HCT116 (cell line): ENCODE results near the gene ACCSL. TPM values are rescaled to one million over a fixed set of nuclear protein-coding genes. Genes with fewer than 3 reads are reported as not detected.

Source experiments
- ATAC-seq: fragments of 200-7000 bp; cut with Tn5 transposase; 2 replicates; pipeline ENCODE4 v1.9.1; 2020; ENCODE audit warnings: mild to moderate bottlenecking, moderate library complexity
- Bru-seq: library from RNA; stranded (reverse); fragments of 400-500 nt; gene quantifications from one replicate; lab custom pipeline; 2021; lab: Mats Ljungman, UMichigan
- BruChase-seq, 2 experiments: library from RNA; stranded (reverse); fragments of 400-500 nt; gene quantifications; one replicate each; lab custom pipeline; 2021; lab: Mats Ljungman, UMichigan
- BruUV-seq: library from RNA; stranded (reverse); fragments of 400-500 nt; replicated peaks from 2 replicates; lab custom pipeline; 2021; lab: Mats Ljungman, UMichigan
- CTCF ChIA-PET: fragments of 300-600 bp; sonication (Branson Sonifier 250); formaldehyde crosslinking; loops from one replicate; lab custom pipeline; 2021; ENCODE audit warnings: antibody characterized with exemption; lab: Charles Lee
- POLR2A ChIA-PET: fragments of 300-600, 350-600 bp; sonication (Branson Sonifier 250); formaldehyde crosslinking; loops from one replicate; lab custom pipeline; 2021; ENCODE audit warnings: antibody characterized with exemption; lab: Charles Lee
- RAD21 ChIA-PET, 2 experiments: fragments of 300-600 bp; sonication (Branson Sonifier 250); formaldehyde crosslinking; loops; one replicate each; lab custom pipeline; 2023; ENCODE audit warnings: low total read pairs in 2 of 2; ENCODE audit not compliant: uncharacterized antibody in 2 of 2, unreplicated experiment in 2 of 2, low non-redundant PET in 1 of 2; lab: Charles Lee
- DNase-seq: peaks from one replicate; pipeline ENCODE4 v3.0.0-alpha.2; 2010; ENCODE audit warnings: low read depth, low spot score
- H2AFZ ChIP-seq: fragments of 200-600 bp; shearing (Covaris generic), sonication (generic); 2 replicates; pipeline ENCODE4 v1.6.1; 2017; ENCODE audit warnings: low read depth, mixed run types, mixed read lengths, antibody characterized with exemption, low read length; ENCODE audit not compliant: poor library complexity, severe bottlenecking
- H3K27ac ChIP-seq: 2 replicates; pipeline ENCODE4 v1.5.1; 2012; ENCODE audit warnings: low read depth, low read length
- H3K27me3 ChIP-seq: fragments of 200-600 bp; sonication (generic); 2 replicates; pipeline ENCODE4 v1.6.1; 2016; ENCODE audit warnings: mixed run types, low read length, mixed read lengths; ENCODE audit not compliant: insufficient read depth
- H3K36me3 ChIP-seq, 2 experiments: fragments of 200-500 bp in 1 of 2; fragments of 200-600 bp in 1 of 2; sonication (Bioruptor generic) in 1 of 2; sonication (generic) in 1 of 2; 2 replicates each; pipeline versions ENCODE4 v1.5.1 to v1.6.1; 2014 to 2016; ENCODE audit warnings: low read length in 2 of 2, inconsistent platforms in 1 of 2, mixed read lengths in 1 of 2, mixed run types in 1 of 2; ENCODE audit not compliant: insufficient read depth in 2 of 2, control insufficient read depth in 1 of 2
- H3K4me1 ChIP-seq, 2 experiments: fragments of 200-600 bp in 1 of 2; sonication (generic) in 1 of 2; 2 replicates each; pipeline versions ENCODE4 v1.5.1 to v1.6.1; 2012 to 2017; ENCODE audit warnings: low read length in 2 of 2, inconsistent platforms in 1 of 2, mild to moderate bottlenecking in 1 of 2, mixed read lengths in 1 of 2, mixed run types in 1 of 2, moderate library complexity in 1 of 2; ENCODE audit not compliant: insufficient read depth in 2 of 2, control insufficient read depth in 1 of 2
- H3K4me2 ChIP-seq: fragments of 200-600 bp; sonication (generic); 2 replicates; pipeline ENCODE4 v1.6.1; 2017; ENCODE audit warnings: mixed run types, low read length, mixed read lengths
- H3K4me3 ChIP-seq, 2 experiments: fragments of 200-600 bp in 1 of 2; sonication (generic) in 1 of 2; replicated peaks in 1 of 2; 2 replicates each; pipeline ENCODE4 v1.5.1; 2011 to 2016; ENCODE audit warnings: low read length in 2 of 2, control low read depth in 1 of 2, low read depth in 1 of 2, mild to moderate bottlenecking in 1 of 2, mixed read lengths in 1 of 2, mixed run types in 1 of 2
- H3K79me2 ChIP-seq: fragments of 200-600 bp; sonication (generic); 2 replicates; pipeline ENCODE4 v1.6.1; 2017; ENCODE audit warnings: mild to moderate bottlenecking, mixed run types, low read length, moderate library complexity, mixed read lengths; ENCODE audit not compliant: insufficient read depth
- H3K9ac ChIP-seq: fragments of 200-600 bp; sonication (generic); 2 replicates; pipeline ENCODE4 v1.6.1; 2016; ENCODE audit warnings: low read length, mixed read lengths
- H3K9me2 ChIP-seq: fragments of 200-600 bp; sonication (generic), shearing (Covaris generic); 2 replicates; pipeline ENCODE4 v1.6.1; 2017; ENCODE audit warnings: mixed run types, mild to moderate bottlenecking, moderate library complexity; ENCODE audit not compliant: insufficient read depth
- H3K9me3 ChIP-seq, 2 experiments: fragments of 200-500 bp in 1 of 2; fragments of 200-600 bp in 1 of 2; sonication (Bioruptor generic) in 1 of 2; sonication (generic) in 1 of 2; 2 replicates each; pipeline ENCODE4 v1.6.1; 2014 to 2017; ENCODE audit warnings: low read length in 2 of 2, mixed read lengths in 2 of 2, inconsistent platforms in 1 of 2, low read depth in 1 of 2, mild to moderate bottlenecking in 1 of 2, mixed run types in 1 of 2, moderate library complexity in 1 of 2; ENCODE audit not compliant: control insufficient read depth in 1 of 2, insufficient read depth in 1 of 2
- H4K20me1 ChIP-seq: fragments of 200-600 bp; sonication (generic), shearing (Covaris generic); 2 replicates; pipeline ENCODE4 v1.6.1; 2017; ENCODE audit warnings: mixed run types, mild to moderate bottlenecking, moderate library complexity; ENCODE audit not compliant: insufficient read depth
- CBX3 ChIP-seq: IDR thresholded peaks from 2 replicates; pipeline ENCODE4 v1.6.1; 2012; ENCODE audit warnings: low read depth
- CEBPB ChIP-seq: IDR thresholded peaks from 2 replicates; pipeline ENCODE4 v1.6.1; 2012; ENCODE audit warnings: low read depth
- EGR1 ChIP-seq: IDR thresholded peaks from 2 replicates; pipeline ENCODE4 v1.6.1; 2012; ENCODE audit warnings: low read depth
- ELF1 ChIP-seq: IDR thresholded peaks from 2 replicates; pipeline ENCODE4 v1.6.1; 2012; ENCODE audit warnings: low read depth, borderline replicate concordance
- EZH2 ChIP-seq: fragments of 200-600 bp; sonication (generic); IDR thresholded peaks from 2 replicates; pipeline ENCODE4 v1.6.1; 2017; ENCODE audit warnings: antibody characterized with exemption, mixed run types
- EZH2phosphoT487 ChIP-seq: fragments of 200-600 bp; IDR thresholded peaks from 2 replicates; pipeline ENCODE4 v1.6.1; 2018; ENCODE audit warnings: antibody characterized with exemption, borderline replicate concordance
- JUND ChIP-seq: IDR thresholded peaks from 2 replicates; pipeline ENCODE4 v1.6.1; 2012
- POLR2A ChIP-seq: IDR thresholded peaks from 2 replicates; pipeline ENCODE4 v1.7.0; 2011; ENCODE audit warnings: borderline replicate concordance; ENCODE audit not compliant: insufficient read depth, insufficient read length; ENCODE audit errors: extremely low read depth
- POLR2AphosphoS5 ChIP-seq: IDR thresholded peaks from 2 replicates; pipeline ENCODE4 v1.6.1; 2011; ENCODE audit warnings: mild to moderate bottlenecking, low read depth, low read length, moderate library complexity
- RAD21 ChIP-seq: IDR thresholded peaks from 2 replicates; pipeline ENCODE4 v1.6.1; 2012; ENCODE audit warnings: low read depth, mild to moderate bottlenecking
- TCF7L2 ChIP-seq: IDR thresholded peaks from 2 replicates; pipeline ENCODE4 v1.7.0; 2011; ENCODE audit warnings: borderline replicate concordance, inconsistent platforms; ENCODE audit not compliant: insufficient read depth, insufficient read length; ENCODE audit errors: extremely low read depth
- YY1 ChIP-seq: IDR thresholded peaks from 2 replicates; pipeline ENCODE4 v1.6.1; 2011; ENCODE audit warnings: low read length, low read depth, moderate library complexity, mild to moderate bottlenecking; ENCODE audit not compliant: insufficient replicate concordance; ENCODE audit errors: extremely low read depth
- ZFX ChIP-seq: fragments of 450-650 bp; IDR thresholded peaks from 2 replicates; pipeline ENCODE4 v1.6.1; 2017
- intact Hi-C: fragments of 100-400 bp; cut with micrococcal nuclease; formaldehyde crosslinking; loops from 2 replicates; pipeline ENCODE4 v1.10.0; 2022
- long read RNA-seq: library from polyadenylated mRNA; unstranded; transcript quantifications from one replicate; pipeline ENCODE4 v2.0.0, GENCODE V29; 2021; ENCODE audit not compliant: unreplicated experiment
- polyA plus RNA-seq: library from polyadenylated mRNA; unstranded; fragments of >200 nt; gene quantifications from 2 replicates; pipeline ENCODE4 v1.2.1, GENCODE V29; 2012; ENCODE audit warnings: missing spikeins
- total RNA-seq: library from RNA; stranded (reverse); gene quantifications from one replicate; pipeline ENCODE4 v1.2.1, GENCODE V29; 2021; ENCODE audit not compliant: unreplicated experiment
- TF ChIP-seq, protein P1 (sequence below), 3 experiments: fragments of 200-600 bp in 1 of 3; sonication (generic) in 1 of 3; IDR thresholded peaks in 2 of 3; conservative IDR thresholded peaks in 1 of 3; 2 replicates each; pipeline ENCODE4 v1.5.1; 2012 to 2017; ENCODE audit warnings: low read depth in 2 of 3, low read length in 2 of 3, antibody characterized with exemption in 1 of 3, borderline replicate concordance in 1 of 3, control low read depth in 1 of 3, mild to moderate bottlenecking in 1 of 3, mixed read lengths in 1 of 3, mixed run types in 1 of 3, moderate library complexity in 1 of 3; ENCODE audit not compliant: insufficient read depth in 1 of 3
- TF ChIP-seq, protein P2 (sequence below): IDR thresholded peaks from 2 replicates; pipeline ENCODE4 v1.6.1; 2012
- TF ChIP-seq, protein P3 (sequence below): IDR thresholded peaks from 2 replicates; pipeline ENCODE4 v1.6.1; 2011; ENCODE audit warnings: mild to moderate bottlenecking, low read length, moderate library complexity; ENCODE audit not compliant: insufficient replicate concordance; ENCODE audit errors: extremely low read depth

Gene ACCSL
- total RNA-seq (not detected), Bru-seq, nascent RNA (percentile 10 among the genes with signal in this experiment), BruChase-seq, experiment 1, labeled RNA remaining after a 6-hour chase (percentile 14 among the genes with signal in this experiment), BruChase-seq, experiment 2, labeled RNA remaining after a 2-hour chase (percentile 21 among the genes with signal in this experiment)
- 0.05 and 0.14 TPM in 2 replicates for polyA plus RNA-seq
- long read RNA-seq, result 0 reads

DNA sequence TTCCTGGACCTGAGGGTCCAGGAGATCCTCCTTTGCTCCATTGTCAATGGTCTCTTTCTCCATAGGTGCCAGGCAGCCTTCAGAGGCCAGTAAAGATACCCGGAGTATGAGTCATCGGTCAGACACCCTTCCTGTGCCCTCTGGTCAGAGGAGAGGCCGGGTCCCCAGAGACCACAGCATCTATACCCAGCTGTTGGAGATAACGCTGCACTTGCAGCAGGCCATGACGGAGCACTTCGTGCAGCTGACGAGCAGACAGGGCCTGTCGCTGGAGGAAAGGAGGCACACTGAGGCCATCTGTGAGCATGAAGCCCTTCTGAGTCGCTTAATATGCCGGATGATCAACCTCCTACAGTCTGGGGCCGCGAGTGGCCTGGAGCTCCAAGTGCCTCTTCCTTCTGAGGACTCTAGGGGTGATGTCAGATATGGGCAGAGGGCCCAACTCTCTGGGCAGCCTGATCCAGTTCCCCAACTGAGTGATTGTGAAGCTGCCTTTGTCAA is at the start of gene ACCSL:
Gene ACCSL, plus strand, starts transcription at position 51 of the 501 bp plus-strand sequence. Its CDS starts 56 bp downstream, at position 107.
- CTCF ChIA-PET, result no interaction called here
- H3K4me1 ChIP-seq, result peaks cover 0 to 5% of the 10 kb centered on the region in 2 experiments; a peak in 2 of 4 replicates
- H3K27ac ChIP-seq, result no peak within 1 kb of the TSS
- no peak for DNase-seq
- no peaks in the 10 kb centered on the region for H3K79me2 ChIP-seq
- intact Hi-C loops, result no loop called here
- H3K4me3 ChIP-seq, result no peak within 1 kb of the TSS
- RAD21 ChIA-PET, result no interaction called here
- no peak within 1 kb of the TSS for H3K9ac ChIP-seq
- H3K9me2 ChIP-seq, result no peaks in the 10 kb centered on the region
- POLR2A ChIA-PET, result no interaction called here
- H3K36me3 ChIP-seq, result no peaks in the 10 kb centered on the region
- no peaks in the 10 kb centered on the region for H3K9me3 ChIP-seq
- H3K4me2 ChIP-seq, result no peak within 1 kb of the TSS
- no peak within 1 kb of the TSS for H2AFZ ChIP-seq
- no peaks in the 10 kb centered on the region for H3K27me3 ChIP-seq
- TF ChIP-seq EZH2 (no peak), RAD21 (no peak), POLR2AphosphoS5 (no peak)
- H4K20me1 ChIP-seq, result no peaks in the 10 kb centered on the region
- ATAC-seq, result no peak; the same call in 1 of the 2 replicates
- BruUV-seq, result no TSS peak

DNA sequence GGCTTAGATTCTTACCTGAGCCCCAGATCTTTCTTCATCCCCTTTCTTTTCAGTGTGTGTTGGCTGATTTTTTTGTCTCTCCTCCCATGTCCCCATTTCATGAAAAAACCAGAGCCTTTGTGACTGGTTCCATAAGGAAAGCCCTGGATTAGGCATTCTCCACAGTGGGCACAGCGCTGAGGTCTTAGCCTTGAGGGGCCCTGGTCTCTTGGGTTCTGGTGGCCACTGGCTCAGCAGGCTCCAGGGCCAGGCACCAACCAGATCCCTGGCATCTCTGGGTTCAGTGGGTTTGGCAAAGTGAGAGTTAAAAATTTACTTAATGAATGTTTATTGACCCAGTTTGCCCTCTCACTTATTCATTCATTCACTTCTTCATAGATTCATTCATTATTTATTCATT is 49.5 kb upstream of the ACCSL start:
- no peak overlapping the region for H3K4me2 ChIP-seq
- no peaks in the 10 kb centered on the region for H3K9me3 ChIP-seq
- H3K4me1 ChIP-seq, result no peaks in the 10 kb centered on the region
- no peak overlapping the region for H3K4me3 ChIP-seq
- ATAC-seq, result no peak
- H3K27me3 ChIP-seq, result 0 out of 2 replicates have a peak, but pooled peaks cover 2% of the 10 kb centered on the region
- ChIA-PET RAD21 (no interaction called here), POLR2A (no interaction called here), CTCF (no interaction called here)
- H3K9ac ChIP-seq, result no peak overlapping the region
- DNase-seq, result no peak
- intact Hi-C loops, result no loop called here
- no peaks in the 10 kb centered on the region for H3K9me2 ChIP-seq
- H4K20me1 ChIP-seq, result no peaks in the 10 kb centered on the region
- H2AFZ ChIP-seq, result no peak overlapping the region
- no peaks in the 10 kb centered on the region for H3K36me3 ChIP-seq
- no TSS peak for BruUV-seq
- H3K27ac ChIP-seq, result no peak overlapping the region
- no peaks in the 10 kb centered on the region for H3K79me2 ChIP-seq
- TF ChIP-seq, protein P1, sequence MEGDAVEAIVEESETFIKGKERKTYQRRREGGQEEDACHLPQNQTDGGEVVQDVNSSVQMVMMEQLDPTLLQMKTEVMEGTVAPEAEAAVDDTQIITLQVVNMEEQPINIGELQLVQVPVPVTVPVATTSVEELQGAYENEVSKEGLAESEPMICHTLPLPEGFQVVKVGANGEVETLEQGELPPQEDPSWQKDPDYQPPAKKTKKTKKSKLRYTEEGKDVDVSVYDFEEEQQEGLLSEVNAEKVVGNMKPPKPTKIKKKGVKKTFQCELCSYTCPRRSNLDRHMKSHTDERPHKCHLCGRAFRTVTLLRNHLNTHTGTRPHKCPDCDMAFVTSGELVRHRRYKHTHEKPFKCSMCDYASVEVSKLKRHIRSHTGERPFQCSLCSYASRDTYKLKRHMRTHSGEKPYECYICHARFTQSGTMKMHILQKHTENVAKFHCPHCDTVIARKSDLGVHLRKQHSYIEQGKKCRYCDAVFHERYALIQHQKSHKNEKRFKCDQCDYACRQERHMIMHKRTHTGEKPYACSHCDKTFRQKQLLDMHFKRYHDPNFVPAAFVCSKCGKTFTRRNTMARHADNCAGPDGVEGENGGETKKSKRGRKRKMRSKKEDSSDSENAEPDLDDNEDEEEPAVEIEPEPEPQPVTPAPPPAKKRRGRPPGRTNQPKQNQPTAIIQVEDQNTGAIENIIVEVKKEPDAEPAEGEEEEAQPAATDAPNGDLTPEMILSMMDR (IDR thresholded peaks at IDR 0.05 in 2 of 3, conservative IDR thresholded peaks at IDR 0.05 in 1 of 3; ENCODE audit: borderline replicate concordance in 1 of 3, insufficient read depth in 1 of 3, low read depth in 2 of 3, low read length in 2 of 3), result no peak
- no peak for TF ChIP-seq TCF7L2
- no peak for TF ChIP-seq EZH2
- TF ChIP-seq, protein P2, sequence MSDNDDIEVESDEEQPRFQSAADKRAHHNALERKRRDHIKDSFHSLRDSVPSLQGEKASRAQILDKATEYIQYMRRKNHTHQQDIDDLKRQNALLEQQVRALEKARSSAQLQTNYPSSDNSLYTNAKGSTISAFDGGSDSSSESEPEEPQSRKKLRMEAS, result no peak
- no peak for TF ChIP-seq POLR2AphosphoS5
- no peak for TF ChIP-seq CEBPB
- no peak for TF ChIP-seq YY1
- no peak for TF ChIP-seq EGR1
- no peak for TF ChIP-seq ZFX
- TF ChIP-seq EZH2phosphoT487, result no peak
- TF ChIP-seq, protein P3, sequence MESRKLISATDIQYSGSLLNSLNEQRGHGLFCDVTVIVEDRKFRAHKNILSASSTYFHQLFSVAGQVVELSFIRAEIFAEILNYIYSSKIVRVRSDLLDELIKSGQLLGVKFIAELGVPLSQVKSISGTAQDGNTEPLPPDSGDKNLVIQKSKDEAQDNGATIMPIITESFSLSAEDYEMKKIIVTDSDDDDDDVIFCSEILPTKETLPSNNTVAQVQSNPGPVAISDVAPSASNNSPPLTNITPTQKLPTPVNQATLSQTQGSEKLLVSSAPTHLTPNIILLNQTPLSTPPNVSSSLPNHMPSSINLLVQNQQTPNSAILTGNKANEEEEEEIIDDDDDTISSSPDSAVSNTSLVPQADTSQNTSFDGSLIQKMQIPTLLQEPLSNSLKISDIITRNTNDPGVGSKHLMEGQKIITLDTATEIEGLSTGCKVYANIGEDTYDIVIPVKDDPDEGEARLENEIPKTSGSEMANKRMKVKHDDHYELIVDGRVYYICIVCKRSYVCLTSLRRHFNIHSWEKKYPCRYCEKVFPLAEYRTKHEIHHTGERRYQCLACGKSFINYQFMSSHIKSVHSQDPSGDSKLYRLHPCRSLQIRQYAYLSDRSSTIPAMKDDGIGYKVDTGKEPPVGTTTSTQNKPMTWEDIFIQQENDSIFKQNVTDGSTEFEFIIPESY, result no peak
- TF ChIP-seq JUND, result no peak
- no peak for TF ChIP-seq ELF1
- TF ChIP-seq POLR2A, result no peak
- TF ChIP-seq CBX3, result no peak
